GM23338 (cell line): Measurements from ENCODE around the gene TST. TPM values are rescaled to one million over a fixed set of nuclear protein-coding genes. Genes with fewer than 3 reads are reported as not detected.

Experiments
- ATAC-seq: fragments of 200-7000 bp; cut with Tn5 transposase; 3 replicates; pipeline ENCODE4 v1.9.1; 2020
- DNase-seq: peaks from one replicate; pipeline ENCODE4 v3.0.0-alpha.2; 2015; ENCODE audit warnings: low spot score
- H2AFZ ChIP-seq: fragments of 200-600 bp; sonication (generic); 2 replicates; pipeline ENCODE4 v1.8.0; 2016; ENCODE audit warnings: antibody characterized with exemption, mild to moderate bottlenecking, moderate library complexity
- H3F3A ChIP-seq: fragments of 200-600 bp; sonication (generic); replicated peaks from 2 replicates; pipeline ENCODE4 v1.8.0; 2017; ENCODE audit warnings: antibody characterized with exemption, mixed run types, low read depth
- H3K27ac ChIP-seq: fragments of 200-600 bp; sonication (generic); 2 replicates; pipeline ENCODE4 v1.6.1; 2016; ENCODE audit warnings: low read depth
- H3K27me3 ChIP-seq: fragments of 200-600 bp; sonication (generic); 2 replicates; pipeline ENCODE4 v1.8.0; 2016; ENCODE audit warnings: mild to moderate bottlenecking, mixed run types, moderate library complexity; ENCODE audit not compliant: insufficient read depth
- H3K36me3 ChIP-seq: fragments of 200-600 bp; sonication (generic); 2 replicates; pipeline ENCODE4 v1.8.0; 2016; ENCODE audit warnings: mild to moderate bottlenecking; ENCODE audit not compliant: insufficient read depth
- H3K4me1 ChIP-seq: fragments of 200-600 bp; sonication (generic); 2 replicates; pipeline ENCODE4 v1.8.0; 2016; ENCODE audit warnings: mild to moderate bottlenecking, moderate library complexity; ENCODE audit not compliant: insufficient read depth
- H3K4me2 ChIP-seq: fragments of 200-600 bp; sonication (generic); 2 replicates; pipeline ENCODE4 v1.7.1; 2017; ENCODE audit warnings: mixed run types
- H3K4me3 ChIP-seq: fragments of 200-600 bp; sonication (generic); 2 replicates; pipeline ENCODE4 v1.6.1; 2016; ENCODE audit warnings: mixed run types
- H3K79me2 ChIP-seq: fragments of 200-600 bp; sonication (generic); replicated peaks from 2 replicates; pipeline ENCODE4 v1.8.0; 2017; ENCODE audit warnings: mild to moderate bottlenecking; ENCODE audit not compliant: insufficient read depth
- H3K9me2 ChIP-seq: fragments of 200-600 bp; sonication (generic); 2 replicates; pipeline ENCODE4 v1.8.0; 2017; ENCODE audit not compliant: insufficient read depth
- H4K20me1 ChIP-seq: fragments of 200-600 bp; sonication (generic); replicated peaks from 2 replicates; pipeline ENCODE4 v1.8.0; 2017; ENCODE audit warnings: mild to moderate bottlenecking; ENCODE audit not compliant: insufficient read depth
- H3K27ac Mint-ChIP-seq: 2 replicates; pipeline ENCODE4 v1.8.0; 2020; ENCODE audit warnings: inconsistent platforms, mild to moderate bottlenecking, moderate library complexity, mixed read lengths
- H3K27me3 Mint-ChIP-seq: 3 replicates; pipeline ENCODE4 v1.8.0; 2022; ENCODE audit warnings: low read depth, mild to moderate bottlenecking, moderate library complexity, mixed read lengths, inconsistent platforms; ENCODE audit not compliant: insufficient read depth, poor library complexity
- H3K36me3 Mint-ChIP-seq: 3 replicates; pipeline ENCODE4 v1.8.0; 2021; ENCODE audit warnings: low read depth, mild to moderate bottlenecking, inconsistent platforms, moderate library complexity, mixed read lengths
- H3K4me1 Mint-ChIP-seq: 3 replicates; pipeline ENCODE4 v1.8.0; 2020; ENCODE audit warnings: mild to moderate bottlenecking, inconsistent platforms, mixed read lengths
- H3K4me3 Mint-ChIP-seq: 3 replicates; pipeline ENCODE4 v1.8.0; 2021; ENCODE audit warnings: moderate library complexity, mild to moderate bottlenecking, inconsistent platforms, mixed read lengths
- H3K9me3 Mint-ChIP-seq: 3 replicates; pipeline ENCODE4 v1.8.0; 2020; ENCODE audit warnings: moderate library complexity, mild to moderate bottlenecking, inconsistent platforms, mixed read lengths
- CREB1 ChIP-seq: fragments of 250-450 bp; sonication (Bioruptor Pico); IDR thresholded peaks from 2 replicates; pipeline ENCODE4 v1.5.0; 2020; ENCODE audit warnings: low read depth, mild to moderate bottlenecking, moderate library complexity
- EZH2 ChIP-seq: fragments of 200-600 bp; sonication (generic); IDR thresholded peaks from one replicate; pipeline ENCODE4 v1.8.0; 2017; ENCODE audit warnings: antibody characterized with exemption, mild to moderate bottlenecking, low read depth; ENCODE audit not compliant: unreplicated experiment
- EZH2phosphoT487 ChIP-seq: fragments of 200-600 bp; sonication (generic); IDR thresholded peaks from one replicate; pipeline ENCODE4 v1.8.1; 2018; ENCODE audit warnings: antibody characterized with exemption; ENCODE audit not compliant: unreplicated experiment
- NANOG ChIP-seq: IDR thresholded peaks from 2 replicates; pipeline ENCODE4 v1.6.1; 2016; ENCODE audit warnings: antibody characterized with exemption, borderline replicate concordance
- POLR2AphosphoS5 ChIP-seq: IDR thresholded peaks from 2 replicates; pipeline ENCODE4 v1.6.1; 2016; ENCODE audit warnings: antibody characterized with exemption, low read depth
- STAT1 ChIP-seq: IDR thresholded peaks from one replicate; pipeline ENCODE4 v1.6.1; 2016; ENCODE audit warnings: antibody characterized with exemption; ENCODE audit not compliant: unreplicated experiment
- ZNF114 ChIP-seq: fragments of 250-450 bp; sonication (Bioruptor Pico); IDR thresholded peaks from 2 replicates; pipeline ENCODE4 v1.5.0; 2020; ENCODE audit warnings: mild to moderate bottlenecking, moderate library complexity
- polyA plus RNA-seq: library from polyadenylated mRNA; unstranded; fragments of >200 nt; fragmentation: Nextera tagmentation; extraction: Ambion mirVana; gene quantifications from 2 replicates; pipeline ENCODE4 v1.2.1, GENCODE V29; 2016
- total RNA-seq: library from RNA; depleted of rRNA; stranded (reverse); fragments of >200 nt; shearing (Covaris generic); gene quantifications from 2 replicates; pipeline ENCODE4 v1.2.3, GENCODE V29; 2014
- TF ChIP-seq, protein P1 (sequence below): IDR thresholded peaks from 2 replicates; pipeline ENCODE4 v1.6.1; 2016; ENCODE audit warnings: antibody characterized with exemption
- TF ChIP-seq, protein P2 (sequence below): fragments of 250-450 bp; sonication (Bioruptor Pico); IDR thresholded peaks from 2 replicates; pipeline ENCODE4 v1.5.0; 2020; ENCODE audit warnings: mild to moderate bottlenecking, moderate library complexity
- TF ChIP-seq, protein P3 (sequence below): IDR thresholded peaks from one replicate; pipeline ENCODE4 v1.6.1; 2018; ENCODE audit warnings: antibody characterized with exemption; ENCODE audit not compliant: unreplicated experiment

The TST gene
- total and polyA plus RNA-seq, 2 experiments from 2014 or later = 14.6 to 32.7 TPM

DNA sequence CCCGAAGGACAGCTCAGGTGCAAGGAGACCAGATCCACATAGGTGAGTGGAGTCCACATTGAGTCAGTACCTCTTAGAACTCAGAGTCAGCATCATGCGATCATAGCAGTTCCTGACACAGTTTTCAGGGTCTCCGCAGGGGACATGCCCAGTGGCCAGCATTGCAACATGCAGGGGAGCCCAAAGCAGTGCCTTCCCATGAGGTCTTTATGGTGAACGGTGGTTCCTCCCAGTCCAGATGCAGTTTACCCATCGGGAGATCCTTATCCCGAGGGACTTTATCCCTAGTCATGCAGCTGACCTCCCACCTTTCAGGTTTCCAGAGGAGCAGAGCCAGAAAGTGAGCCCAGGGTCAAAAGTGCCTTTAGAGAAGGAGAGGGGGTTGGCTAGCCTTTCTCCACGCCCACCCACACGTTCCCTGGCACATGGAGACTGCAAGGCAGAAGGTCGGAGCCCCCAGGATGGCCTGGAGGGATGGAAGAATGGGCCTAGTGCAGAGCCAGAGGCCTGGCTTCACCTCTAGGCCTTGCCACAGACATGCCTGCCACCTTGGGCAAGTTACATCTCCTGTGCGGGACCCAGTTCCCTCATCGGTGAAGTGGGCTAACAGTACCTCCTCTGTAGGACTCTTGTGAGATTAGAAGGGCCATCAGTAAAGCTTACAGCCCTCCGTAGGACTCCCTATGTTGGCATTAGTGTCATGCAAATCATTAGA is 38.7 kb upstream of the TST start:
- H4K20me1 ChIP-seq = 0 out of 2 replicates have a peak, but pooled peaks cover 8% of the 10 kb centered on the region
- ATAC-seq (no peak), DNase-seq (no peak)
- no peak overlapping the region for H3K4me2 ChIP-seq
- peaks cover 14% of the 10 kb centered on the region; the same call in 2 of the 3 replicates for H3K36me3 Mint-ChIP-seq
- H3K9me3 Mint-ChIP-seq = no peaks in the 10 kb centered on the region
- no peaks in the 10 kb centered on the region for H3K9me2 ChIP-seq
- no peaks in the 10 kb centered on the region for H3K27me3 ChIP-seq
- H3K27me3 Mint-ChIP-seq = peaks cover 8% of the 10 kb centered on the region
- H3F3A ChIP-seq = no peaks in the 10 kb centered on the region
- H3K4me3 Mint-ChIP-seq = no peak overlapping the region
- peaks cover 13% of the 10 kb centered on the region; the same call in 1 of the 2 replicates for H3K4me1 ChIP-seq
- no peak overlapping the region for H3K4me3 ChIP-seq
- TF ChIP-seq POLR2AphosphoS5 = no peak
- H2AFZ ChIP-seq = no peak overlapping the region
- H3K27ac Mint-ChIP-seq = no peak overlapping the region
- peaks cover 14% of the 10 kb centered on the region for H3K4me1 Mint-ChIP-seq
- no peaks in the 10 kb centered on the region for H3K79me2 ChIP-seq
- no peak overlapping the region for H3K27ac ChIP-seq
- no peaks in the 10 kb centered on the region; the same call in 1 of the 2 replicates for H3K36me3 ChIP-seq

DNA sequence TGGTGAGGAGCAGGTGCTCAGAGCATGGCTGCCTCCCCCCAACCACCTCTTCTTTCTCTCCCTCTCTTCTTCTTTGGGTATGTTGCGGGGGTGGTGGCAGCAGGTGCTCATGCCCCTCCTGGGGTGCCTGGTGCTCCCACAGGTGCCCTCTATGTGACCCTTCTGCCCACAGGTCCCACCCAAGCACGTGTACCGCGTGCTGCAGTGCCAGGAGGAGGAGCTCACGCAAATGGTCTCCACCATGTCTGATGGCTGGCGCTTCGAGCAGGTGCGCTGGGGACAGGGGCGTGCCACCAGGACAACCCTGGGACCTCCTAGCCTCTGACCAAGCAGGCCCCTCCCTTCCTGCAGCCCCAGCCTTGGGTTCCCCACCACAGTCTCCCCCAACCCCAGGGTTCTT is 38.0 kb upstream of the TST start:
- H3K4me3 Mint-ChIP-seq = no peak overlapping the region
- TF ChIP-seq, protein P1, sequence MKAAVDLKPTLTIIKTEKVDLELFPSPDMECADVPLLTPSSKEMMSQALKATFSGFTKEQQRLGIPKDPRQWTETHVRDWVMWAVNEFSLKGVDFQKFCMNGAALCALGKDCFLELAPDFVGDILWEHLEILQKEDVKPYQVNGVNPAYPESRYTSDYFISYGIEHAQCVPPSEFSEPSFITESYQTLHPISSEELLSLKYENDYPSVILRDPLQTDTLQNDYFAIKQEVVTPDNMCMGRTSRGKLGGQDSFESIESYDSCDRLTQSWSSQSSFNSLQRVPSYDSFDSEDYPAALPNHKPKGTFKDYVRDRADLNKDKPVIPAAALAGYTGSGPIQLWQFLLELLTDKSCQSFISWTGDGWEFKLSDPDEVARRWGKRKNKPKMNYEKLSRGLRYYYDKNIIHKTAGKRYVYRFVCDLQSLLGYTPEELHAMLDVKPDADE = no peak
- TF ChIP-seq EZH2 (no peak), EZH2phosphoT487 (no peak), CREB1 (CRISPR knock-in tag) (no peak), ZNF114 (no peak), STAT1 (no peak), NANOG (no peak)
- TF ChIP-seq, protein P2, sequence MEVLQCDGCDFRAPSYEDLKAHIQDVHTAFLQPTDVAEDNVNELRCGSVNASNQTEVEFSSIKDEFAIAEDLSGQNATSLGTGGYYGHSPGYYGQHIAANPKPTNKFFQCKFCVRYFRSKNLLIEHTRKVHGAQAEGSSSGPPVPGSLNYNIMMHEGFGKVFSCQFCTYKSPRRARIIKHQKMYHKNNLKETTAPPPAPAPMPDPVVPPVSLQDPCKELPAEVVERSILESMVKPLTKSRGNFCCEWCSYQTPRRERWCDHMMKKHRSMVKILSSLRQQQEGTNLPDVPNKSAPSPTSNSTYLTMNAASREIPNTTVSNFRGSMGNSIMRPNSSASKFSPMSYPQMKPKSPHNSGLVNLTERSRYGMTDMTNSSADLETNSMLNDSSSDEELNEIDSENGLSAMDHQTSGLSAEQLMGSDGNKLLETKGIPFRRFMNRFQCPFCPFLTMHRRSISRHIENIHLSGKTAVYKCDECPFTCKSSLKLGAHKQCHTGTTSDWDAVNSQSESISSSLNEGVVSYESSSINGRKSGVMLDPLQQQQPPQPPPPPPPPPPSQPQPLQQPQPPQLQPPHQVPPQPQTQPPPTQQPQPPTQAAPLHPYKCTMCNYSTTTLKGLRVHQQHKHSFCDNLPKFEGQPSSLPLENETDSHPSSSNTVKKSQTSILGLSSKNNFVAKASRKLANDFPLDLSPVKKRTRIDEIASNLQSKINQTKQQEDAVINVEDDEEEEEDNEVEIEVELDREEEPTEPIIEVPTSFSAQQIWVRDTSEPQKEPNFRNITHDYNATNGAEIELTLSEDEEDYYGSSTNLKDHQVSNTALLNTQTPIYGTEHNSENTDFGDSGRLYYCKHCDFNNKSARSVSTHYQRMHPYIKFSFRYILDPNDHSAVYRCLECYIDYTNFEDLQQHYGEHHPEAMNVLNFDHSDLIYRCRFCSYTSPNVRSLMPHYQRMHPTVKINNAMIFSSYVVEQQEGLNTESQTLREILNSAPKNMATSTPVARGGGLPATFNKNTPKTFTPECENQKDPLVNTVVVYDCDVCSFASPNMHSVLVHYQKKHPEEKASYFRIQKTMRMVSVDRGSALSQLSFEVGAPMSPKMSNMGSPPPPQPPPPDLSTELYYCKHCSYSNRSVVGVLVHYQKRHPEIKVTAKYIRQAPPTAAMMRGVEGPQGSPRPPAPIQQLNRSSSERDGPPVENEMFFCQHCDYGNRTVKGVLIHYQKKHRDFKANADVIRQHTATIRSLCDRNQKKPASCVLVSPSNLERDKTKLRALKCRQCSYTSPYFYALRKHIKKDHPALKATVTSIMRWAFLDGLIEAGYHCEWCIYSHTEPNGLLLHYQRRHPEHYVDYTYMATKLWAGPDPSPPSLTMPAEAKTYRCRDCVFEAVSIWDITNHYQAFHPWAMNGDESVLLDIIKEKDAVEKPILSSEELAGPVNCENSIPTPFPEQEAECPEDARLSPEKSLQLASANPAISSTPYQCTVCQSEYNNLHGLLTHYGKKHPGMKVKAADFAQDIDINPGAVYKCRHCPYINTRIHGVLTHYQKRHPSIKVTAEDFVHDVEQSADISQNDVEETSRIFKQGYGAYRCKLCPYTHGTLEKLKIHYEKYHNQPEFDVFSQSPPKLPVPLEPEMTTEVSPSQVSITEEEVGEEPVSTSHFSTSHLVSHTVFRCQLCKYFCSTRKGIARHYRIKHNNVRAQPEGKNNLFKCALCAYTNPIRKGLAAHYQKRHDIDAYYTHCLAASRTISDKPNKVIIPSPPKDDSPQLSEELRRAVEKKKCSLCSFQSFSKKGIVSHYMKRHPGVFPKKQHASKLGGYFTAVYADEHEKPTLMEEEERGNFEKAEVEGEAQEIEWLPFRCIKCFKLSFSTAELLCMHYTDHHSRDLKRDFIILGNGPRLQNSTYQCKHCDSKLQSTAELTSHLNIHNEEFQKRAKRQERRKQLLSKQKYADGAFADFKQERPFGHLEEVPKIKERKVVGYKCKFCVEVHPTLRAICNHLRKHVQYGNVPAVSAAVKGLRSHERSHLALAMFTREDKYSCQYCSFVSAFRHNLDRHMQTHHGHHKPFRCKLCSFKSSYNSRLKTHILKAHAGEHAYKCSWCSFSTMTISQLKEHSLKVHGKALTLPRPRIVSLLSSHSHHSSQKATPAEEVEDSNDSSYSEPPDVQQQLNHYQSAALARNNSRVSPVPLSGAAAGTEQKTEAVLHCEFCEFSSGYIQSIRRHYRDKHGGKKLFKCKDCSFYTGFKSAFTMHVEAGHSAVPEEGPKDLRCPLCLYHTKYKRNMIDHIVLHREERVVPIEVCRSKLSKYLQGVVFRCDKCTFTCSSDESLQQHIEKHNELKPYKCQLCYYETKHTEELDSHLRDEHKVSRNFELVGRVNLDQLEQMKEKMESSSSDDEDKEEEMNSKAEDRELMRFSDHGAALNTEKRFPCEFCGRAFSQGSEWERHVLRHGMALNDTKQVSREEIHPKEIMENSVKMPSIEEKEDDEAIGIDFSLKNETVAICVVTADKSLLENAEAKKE (CRISPR knock-in tag) = no peak
- TF ChIP-seq, protein P3, sequence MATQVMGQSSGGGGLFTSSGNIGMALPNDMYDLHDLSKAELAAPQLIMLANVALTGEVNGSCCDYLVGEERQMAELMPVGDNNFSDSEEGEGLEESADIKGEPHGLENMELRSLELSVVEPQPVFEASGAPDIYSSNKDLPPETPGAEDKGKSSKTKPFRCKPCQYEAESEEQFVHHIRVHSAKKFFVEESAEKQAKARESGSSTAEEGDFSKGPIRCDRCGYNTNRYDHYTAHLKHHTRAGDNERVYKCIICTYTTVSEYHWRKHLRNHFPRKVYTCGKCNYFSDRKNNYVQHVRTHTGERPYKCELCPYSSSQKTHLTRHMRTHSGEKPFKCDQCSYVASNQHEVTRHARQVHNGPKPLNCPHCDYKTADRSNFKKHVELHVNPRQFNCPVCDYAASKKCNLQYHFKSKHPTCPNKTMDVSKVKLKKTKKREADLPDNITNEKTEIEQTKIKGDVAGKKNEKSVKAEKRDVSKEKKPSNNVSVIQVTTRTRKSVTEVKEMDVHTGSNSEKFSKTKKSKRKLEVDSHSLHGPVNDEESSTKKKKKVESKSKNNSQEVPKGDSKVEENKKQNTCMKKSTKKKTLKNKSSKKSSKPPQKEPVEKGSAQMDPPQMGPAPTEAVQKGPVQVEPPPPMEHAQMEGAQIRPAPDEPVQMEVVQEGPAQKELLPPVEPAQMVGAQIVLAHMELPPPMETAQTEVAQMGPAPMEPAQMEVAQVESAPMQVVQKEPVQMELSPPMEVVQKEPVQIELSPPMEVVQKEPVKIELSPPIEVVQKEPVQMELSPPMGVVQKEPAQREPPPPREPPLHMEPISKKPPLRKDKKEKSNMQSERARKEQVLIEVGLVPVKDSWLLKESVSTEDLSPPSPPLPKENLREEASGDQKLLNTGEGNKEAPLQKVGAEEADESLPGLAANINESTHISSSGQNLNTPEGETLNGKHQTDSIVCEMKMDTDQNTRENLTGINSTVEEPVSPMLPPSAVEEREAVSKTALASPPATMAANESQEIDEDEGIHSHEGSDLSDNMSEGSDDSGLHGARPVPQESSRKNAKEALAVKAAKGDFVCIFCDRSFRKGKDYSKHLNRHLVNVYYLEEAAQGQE = no peak

More for the DNA sequence above, 38.0 kb upstream of the TST start:
- Histone ChIP-seq H3K79me2 (no peaks in the 10 kb centered on the region), H3K4me2 (no peak overlapping the region), H4K20me1 (0 out of 2 replicates have a peak, but pooled peaks cover 8% of the 10 kb centered on the region), H3K36me3 (no peaks in the 10 kb centered on the region; the same call in 1 of the 2 replicates), H3K4me1 (peaks cover 8% of the 10 kb centered on the region; the same call in 1 of the 2 replicates), H3F3A (no peaks in the 10 kb centered on the region), H2AFZ (no peak overlapping the region), H3K27ac (no peak overlapping the region), H3K4me3 (no peak overlapping the region), H3K27me3 (no peaks in the 10 kb centered on the region), H3K9me2 (no peaks in the 10 kb centered on the region)
- Mint-ChIP-seq H3K4me1 (peaks cover 14% of the 10 kb centered on the region), H3K9me3 (no peaks in the 10 kb centered on the region), H3K36me3 (peaks cover 14% of the 10 kb centered on the region; the same call in 2 of the 3 replicates), H3K27me3 (peaks cover 6% of the 10 kb centered on the region), H3K27ac (no peak overlapping the region)
- no peak for DNase-seq
- no peak for ATAC-seq
